Measurements from ENCODE around the gene PCNT. TPM values are rescaled to one million over a fixed set of nuclear protein-coding genes. Genes with fewer than 3 reads are reported as not detected.

PCNT gene
- total RNA-seq, 1 experiment from 2014 or later: 5.2 TPM

DNA sequence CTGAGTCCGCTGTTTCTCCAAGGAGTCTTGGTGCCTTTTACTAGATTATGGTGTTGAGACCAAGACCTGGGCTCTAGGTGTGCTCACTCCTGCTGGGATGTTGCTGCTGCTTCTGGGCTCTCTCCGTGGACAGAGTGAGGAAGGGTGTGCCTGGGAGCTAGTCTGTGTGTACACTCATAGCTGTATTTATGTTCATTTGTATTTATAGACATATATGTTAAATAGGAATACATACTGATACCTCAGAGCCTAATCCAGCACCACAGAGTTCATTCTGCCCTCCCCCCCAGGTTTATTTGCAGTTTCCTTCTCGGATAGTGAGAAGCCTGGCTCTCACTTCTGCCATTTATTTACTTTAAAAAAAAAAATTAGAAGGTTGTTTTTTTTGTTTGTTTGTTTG lies 12.6 kb downstream of the PCNT start:
- no peak for DNase-seq (ENCODE audit: low spot score)

DNA sequence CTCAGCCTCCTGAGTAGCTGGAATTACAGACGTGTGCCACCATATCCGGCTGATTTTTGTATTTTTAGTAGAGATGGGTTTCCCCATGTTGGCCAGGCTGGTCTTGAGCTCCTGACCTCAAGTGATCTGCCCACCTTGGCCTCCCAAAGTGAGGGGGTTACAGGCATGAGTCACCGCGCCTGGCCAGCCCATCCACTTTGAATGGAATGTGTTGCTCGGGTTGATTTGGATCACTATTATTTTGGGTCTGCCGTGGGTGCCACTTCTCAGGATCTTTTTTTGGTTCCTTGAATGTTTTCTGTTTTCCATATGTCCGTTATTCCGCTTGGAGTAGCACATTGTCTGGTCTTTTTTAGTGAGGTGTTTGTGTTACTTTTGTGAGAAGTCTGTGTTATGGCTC lies 17.0 kb downstream of the PCNT start:
- no peak for DNase-seq (ENCODE audit: low spot score)

DNA sequence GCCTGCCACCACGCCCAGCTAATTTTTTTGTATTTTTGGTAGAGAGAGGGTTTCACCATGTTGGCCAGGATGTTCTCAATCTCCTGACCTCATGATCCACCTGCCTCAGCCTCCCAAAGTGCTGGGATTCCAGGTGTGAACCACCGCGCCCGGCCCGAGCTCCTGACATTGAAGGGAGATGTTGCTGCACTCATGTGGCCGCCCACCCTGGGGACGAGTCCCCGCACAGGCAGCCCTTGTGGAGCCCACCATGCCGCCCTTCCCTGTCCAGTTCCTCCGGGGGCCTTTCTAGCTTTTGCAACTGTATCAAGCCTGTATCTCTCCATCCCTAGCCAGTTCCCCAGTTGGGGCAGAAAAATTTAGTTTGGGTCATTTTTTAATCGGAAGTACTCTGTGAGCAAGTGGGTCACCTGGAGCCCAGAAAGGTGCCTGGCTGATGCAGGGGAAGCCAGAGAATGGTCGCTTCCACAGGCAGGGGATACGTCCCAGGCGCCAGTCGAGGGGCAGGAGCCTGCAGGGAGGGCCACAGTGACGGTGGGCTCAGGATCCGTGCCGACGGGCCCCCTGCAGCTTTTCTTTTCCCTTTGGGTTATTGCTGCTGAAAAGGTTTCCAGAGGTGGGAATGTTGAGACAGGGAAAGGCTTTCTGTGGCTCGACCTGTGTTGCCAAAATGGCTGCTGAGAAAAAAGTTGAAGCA lies 20.4 kb downstream of the PCNT start:
- no peak for DNase-seq (ENCODE audit: low spot score)

DNA sequence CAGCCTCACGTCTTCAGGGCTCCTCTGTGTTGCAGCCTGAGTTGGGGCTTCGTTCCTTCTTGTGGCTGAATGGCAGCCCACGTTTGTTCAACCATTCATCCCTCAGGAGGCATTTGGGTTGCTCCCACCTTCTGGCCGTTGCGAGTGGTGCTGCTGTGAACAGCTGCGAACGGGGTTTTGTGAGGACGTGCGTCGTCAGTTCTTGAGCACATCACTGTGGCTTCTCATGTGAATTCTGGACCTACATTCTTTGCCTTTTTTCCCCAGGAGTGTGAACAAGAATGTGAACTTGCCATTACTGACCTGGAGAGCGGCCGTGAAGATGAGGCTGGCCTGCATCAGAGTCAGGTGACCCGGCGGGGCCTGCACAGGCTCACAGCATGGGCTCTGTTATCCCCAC lies 21.9 kb downstream of the PCNT start:
- no peak for DNase-seq (ENCODE audit: low spot score)

DNA sequence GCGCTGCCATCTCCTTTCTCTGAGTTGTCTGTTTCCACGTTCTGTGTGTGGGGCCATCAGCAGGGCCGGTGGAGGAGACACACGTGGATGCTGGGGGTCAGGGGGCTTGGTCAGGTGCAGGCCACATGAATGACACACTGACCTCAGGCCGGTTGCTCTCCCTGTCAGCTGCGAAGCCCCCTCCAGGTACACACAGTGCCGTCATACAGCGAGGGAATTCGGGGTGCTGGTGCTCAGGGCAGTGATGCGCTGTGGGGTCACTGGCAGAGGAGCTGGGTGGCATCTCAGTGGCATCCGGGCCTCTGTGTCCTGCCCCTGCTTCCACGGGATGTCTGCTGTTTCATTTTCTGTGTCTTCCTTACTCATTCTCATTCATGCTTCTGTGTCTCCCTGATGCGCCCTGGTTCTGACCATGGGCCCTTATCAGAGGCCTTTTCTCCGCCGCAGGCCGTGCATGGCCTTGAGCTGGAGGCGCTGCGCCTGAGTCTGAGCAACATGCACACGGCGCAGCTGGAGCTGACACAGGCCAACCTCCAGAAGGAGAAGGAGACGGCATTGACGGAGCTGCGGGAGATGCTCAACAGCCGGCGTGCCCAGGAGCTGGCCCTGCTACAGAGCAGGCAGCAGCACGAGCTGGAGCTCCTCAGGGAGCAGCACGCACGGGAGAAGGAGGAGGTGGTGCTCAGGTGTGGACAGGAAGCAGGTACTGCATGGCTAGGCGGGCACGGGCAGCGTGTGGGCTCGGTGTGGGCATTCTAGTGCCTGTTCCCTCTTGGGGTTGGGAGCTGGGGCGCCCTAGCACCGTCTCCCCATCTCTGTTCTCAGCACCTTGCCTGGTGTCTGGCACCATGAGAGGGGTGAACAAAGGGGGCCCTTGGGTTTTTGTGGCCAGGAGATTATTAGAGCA lies 22.6 kb downstream of the PCNT start:
- no peak for DNase-seq (ENCODE audit: low spot score)

DNA sequence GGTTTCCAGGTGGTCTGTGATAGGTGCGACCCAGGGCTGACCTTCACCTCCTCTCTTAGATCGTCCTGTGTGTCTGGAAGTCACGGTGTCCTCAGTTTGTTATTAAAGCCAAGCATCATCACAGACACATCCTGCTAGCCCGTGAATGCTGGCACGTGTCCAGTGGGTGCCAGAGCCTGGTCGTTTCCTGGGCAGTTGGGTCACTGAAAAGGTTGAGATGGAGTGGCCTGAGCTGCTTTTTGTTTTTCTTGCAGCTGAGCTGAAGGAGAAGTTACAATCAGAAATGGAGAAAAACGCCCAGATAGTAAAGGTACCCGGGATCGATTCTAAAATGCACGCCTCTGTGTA lies 23.2 kb downstream of the PCNT start:
- DNase-seq (ENCODE audit: low spot score): no peak

DNA sequence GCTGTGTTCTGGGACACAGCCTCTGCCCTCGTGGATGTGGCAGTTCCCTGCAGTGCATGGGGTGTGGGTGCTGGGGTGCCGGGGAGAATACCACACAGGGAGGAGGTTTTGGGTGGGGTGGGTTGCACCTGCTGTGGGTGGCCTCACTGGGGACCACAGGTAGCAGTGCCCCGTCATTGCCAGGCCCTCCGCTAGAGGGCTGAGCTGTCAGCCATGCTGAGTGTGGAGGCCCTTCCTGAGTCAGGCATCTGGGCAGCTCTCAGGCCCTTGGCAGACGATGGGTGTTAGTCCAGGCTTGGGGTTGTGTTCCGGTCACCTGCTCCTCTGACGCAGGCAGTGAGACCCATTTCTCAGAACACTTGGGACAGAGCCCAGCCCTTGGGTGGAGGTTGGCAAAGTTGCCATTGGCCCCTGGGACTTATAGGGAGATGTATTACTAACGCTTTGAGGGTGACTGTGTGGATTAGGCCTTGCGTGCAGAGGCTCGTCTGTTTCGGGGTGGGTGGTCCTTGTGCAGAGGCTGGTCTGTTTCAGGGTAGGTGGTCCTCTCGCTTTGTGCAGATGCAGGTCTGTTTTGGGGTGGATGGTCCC lies 23.9 kb downstream of the PCNT start:
- no peak for DNase-seq (ENCODE audit: low spot score)

DNA sequence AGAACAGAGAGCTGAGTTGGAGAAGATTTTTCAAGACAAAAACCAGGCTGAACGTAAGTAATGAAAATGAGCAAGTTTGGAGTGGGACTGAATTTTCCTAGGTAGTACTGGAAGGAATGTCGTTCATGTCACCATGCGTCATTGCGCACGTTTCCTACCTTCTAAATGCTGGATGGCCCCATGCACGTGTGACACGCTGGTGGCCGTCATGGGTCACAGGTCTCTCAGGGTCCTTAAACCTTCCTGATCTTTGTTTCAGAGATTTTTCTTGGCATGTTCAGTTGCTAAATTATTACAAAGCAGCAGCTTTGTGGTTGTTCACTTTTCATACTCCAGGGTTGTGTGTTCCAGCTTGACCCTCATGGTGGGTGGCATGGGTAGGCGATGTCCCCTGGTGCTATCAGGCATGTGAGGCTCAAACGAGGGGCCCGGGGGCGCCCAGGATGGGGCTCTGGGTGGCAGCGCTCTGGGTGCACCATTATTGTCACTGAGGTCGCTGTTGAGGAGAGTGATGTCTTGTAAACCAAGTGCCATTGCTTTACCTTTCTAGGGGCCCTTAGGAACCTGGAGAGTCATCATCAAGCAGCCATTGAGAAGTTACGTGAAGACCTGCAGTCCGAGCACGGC lies 25.3 kb downstream of the PCNT start:
- DNase-seq (ENCODE audit: low spot score): no peak

DNA sequence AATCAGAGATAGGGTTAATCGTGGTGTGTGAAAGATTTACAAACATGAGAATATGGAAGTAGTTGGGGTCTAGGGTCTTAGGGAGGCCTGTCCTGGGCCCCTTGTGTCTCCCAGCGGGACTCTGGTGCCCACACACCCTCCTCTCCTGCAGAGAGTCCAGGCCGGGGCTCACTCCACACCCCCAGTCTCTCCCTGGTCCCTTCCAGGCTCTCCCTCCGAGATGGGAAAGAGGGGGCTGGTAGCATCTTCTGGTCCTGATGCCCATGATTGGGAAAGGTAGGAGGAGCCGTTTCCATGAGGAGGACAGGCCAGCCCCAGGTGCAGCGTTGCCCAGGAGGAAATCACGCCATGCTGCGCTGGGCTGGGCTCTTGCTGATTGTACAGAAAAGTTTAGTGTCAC lies 26.6 kb downstream of the PCNT start:
- DNase-seq (ENCODE audit: low spot score): no peak

DNA sequence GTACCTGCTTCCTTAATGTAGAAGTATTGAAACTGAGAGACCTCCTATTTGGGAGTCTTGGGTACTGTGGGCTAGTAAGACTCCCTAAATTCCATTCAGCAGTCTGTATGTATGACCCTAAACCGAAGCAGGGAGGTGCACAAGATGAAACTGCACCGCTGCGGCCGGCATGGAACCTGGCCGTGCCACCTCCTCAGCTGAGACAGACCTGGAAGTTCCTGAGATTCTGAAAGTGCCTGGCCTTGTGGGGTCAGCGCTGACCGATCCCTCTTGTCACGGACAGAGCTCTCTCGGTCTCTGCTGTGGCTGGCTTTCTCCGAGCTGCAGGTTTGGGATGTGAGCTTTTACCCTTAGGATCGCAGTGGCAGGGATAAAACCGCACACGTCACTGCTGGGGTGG lies 27.0 kb downstream of the PCNT start:
- DNase-seq (ENCODE audit: low spot score): no peak

DNA sequence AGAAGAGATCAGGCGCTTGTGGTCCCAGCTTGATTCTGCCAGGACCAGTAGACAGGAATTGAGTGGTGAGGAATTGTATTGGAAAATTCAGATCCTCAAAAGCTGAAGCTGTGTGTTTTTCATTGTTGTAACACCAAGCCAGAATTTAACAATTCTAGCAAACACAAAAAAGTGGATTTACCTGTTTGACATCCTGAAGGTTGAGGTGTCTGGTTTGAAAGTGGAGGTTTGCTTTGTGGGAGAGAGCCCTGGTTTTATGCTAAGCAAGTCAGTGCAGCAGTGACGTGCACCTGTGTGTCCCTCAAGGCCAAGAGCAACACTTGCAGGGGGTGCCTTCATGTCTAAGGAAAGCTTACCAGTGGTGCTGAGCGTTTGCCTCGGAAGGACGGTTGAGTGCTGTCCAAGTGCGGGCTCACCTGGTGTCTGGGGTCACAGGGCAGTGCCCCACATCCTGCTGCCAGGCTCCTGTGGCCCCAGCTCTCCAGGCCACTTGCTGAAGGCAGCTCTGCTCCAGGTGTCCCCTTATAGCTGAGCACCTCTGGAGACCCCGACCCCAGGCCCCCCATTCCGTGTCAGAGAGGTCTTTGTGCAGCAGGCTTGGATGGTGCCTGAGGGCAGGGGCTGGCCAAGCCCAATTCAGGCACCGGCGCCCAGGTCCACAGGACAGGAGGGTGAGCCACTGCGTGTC lies 27.7 kb downstream of the PCNT start:
- no peak for DNase-seq (ENCODE audit: low spot score)

DNA sequence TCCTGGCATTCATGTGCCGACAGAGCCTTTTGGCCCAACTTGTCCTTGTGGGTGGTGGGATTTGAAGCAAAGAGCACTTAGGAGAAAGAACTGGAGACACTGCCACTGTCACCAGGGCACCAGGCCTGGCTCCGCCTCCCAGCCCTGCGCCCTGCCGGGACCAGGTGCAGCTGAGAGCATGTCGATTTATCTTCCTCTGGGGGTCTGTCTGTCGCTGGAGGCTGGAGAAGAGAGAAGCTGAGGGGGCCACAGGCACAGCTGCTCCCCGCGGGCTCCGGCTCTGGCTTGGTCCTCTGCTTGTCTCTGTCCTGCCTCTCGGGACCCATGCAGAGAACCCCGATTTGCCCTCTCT lies 28.2 kb downstream of the PCNT start:
- DNase-seq (ENCODE audit: low spot score): no peak

DNA sequence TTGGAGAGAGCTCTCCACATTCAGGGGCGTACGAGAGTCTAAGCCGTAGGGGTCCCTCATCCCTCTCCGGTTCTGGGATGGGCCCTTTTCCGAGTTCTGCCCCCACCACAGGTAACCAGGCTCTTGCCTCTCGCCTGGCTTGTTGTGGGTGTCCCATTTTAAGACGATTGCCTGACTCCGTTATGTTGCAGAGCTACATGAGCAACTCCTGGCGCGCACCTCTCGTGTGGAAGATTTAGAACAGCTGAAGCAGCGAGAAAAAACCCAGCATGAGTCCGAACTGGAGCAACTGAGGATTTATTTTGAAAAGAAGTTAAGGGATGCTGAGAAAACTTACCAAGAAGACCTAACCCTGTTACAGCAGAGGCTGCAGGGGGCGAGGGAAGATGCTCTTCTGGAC lies 29.0 kb downstream of the PCNT start:
- no peak for DNase-seq (ENCODE audit: low spot score)

DNA sequence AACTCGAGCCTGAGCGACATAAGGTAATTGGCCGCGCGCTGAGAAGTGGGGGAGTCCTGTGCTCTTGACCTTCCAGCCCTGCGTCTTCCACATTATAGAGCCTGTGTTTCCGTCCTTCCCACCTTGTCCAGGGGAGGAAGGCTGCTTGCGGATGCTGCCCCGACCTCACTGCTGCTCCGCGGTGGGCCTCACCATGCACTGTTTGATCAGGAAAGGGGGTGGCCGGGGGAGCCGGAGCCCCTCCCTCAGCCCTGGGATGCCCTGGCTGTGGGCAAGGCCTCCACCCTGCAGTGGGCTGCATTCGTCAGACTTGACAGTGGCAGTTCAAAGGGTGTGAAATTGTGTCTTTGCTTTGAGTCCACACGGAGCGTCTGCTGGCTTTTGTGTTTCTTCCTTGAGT lies 30.1 kb downstream of the PCNT start:
- DNase-seq (ENCODE audit: low spot score): no peak

DNA sequence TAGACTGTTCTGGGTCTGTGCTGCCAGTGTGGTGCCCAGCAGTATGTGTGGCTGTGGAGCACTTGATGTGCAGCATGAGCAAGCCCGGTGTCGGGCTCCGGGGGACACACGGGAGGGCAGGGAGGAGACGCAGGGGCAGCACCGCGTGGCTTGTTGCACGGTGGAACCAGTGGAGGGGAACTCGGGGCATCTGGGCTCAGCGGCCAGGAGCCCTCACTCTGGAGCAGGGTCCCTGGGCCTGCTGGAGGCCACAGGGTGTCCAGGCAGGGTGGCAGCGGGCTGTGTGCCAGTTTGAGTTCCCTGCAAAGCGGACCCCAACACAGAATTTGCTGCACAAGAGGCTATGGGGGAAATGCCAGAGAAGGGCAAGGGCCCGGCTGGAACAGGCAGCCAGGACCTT lies 30.6 kb downstream of the PCNT start:
- no peak for DNase-seq (ENCODE audit: low spot score)

DNA sequence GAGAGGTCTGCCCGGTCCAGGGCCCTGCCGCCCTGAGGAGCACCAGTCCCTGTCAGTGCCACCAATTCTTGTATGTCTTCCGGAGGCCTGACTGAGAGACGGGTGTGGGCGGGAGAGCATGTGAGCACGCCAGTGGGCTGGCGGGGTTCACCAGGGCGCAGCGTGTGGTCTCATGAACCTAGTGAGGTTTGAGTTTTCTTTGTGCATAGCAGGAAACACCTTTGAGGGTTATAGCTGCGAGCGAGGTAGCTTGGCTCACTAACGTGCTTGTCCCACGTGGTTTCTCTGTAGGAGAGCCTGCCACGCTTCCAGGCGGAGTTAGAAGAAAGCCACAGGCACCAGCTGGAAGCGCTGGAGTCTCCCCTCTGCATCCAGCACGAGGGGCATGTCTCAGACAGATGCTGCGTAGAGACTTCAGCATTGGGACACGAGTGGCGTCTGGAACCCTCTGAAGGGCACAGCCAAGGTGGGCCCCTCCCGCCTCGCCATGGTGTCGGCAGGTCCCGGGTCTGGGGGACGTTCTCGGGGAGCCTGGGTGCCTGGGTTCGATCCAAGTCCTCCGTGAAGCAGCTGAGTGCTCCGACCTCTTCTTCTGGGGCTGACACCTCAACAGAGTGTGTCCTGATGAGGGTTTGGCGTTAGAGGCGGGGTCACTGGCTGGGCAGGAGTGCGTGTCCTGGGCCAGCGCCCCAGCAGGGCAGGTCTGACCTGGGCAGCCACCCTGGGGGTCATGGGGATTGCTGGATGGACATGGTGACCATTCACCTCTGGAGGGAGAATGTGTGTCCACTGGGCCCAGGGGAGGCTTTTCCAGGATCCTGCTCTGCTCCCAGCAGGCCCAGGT lies 31.4 kb downstream of the PCNT start:
- no peak for DNase-seq (ENCODE audit: low spot score)

DNA sequence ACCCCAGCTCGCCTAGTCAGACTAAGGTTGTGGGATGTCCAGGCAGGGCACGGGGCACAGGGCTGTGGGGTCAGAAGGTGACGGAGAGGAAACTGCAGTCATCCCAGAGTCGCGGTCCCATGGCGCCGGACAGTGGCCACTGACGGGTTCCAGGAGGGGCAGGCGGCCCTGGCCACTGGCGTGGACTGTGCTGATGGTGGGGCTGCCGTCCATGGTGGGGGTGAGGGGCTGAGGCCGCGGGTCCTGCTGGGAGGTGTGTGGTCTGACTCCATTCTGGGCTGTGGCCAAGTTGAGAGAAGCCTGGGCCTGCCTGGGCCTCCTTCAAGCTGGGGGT lies 32.0 kb downstream of the PCNT start:
- no peak for DNase-seq (ENCODE audit: low spot score)

DNA sequence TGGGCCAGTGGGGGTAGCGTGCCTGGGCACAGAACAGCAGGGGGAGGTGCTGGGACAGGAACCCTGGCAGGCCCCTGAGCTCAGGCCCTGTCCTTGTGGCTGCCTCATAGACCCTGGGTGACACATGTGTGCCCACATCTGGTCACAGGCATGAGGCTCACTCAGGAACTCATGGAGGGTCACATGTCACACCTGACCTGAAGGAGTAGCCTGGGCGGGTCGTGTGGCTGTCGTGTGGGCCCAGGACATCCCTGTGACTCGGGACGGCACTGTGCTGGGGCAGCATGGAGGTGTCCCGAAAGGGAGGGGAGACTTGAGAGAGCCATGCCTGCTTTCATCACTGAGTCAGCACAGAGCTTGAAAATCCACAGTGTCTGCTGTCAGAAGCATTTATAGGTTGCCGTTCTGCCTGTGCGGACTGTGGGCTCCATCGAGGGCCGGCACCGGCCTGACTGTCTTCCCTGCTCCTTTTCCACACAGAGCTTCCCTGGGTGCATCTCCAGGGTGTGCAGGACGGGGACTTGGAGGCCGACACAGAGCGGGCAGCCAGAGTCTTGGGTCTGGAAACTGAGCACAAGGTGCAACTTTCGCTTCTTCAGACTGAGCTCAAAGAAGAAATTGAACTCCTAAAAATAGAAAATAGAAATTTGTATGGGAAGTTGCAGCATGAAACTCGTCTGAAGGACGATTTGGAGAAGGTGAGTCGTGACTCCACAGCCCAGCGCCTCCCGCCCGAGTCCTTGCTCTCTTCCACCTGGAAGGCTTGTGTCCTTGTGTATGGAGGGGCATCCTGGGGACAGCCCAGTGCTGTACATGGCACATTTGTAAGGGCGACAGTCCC lies 32.8 kb downstream of the PCNT start:
- DNase-seq (ENCODE audit: low spot score): no peak

DNA sequence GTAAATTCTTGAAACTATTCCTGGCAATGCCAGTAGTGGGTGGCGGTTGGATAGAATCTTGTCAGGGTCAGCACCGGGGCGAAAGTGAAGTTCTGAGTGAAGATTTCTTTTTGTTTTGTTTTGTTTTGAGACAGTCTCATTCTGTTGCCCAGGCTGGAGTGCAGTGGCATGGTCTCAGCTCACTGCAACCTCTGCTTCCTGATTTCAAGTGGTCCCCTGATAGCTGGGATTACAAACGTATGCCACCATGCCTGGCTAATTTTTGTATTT lies 33.3 kb downstream of the PCNT start:
- DNase-seq (ENCODE audit: low spot score): no peak

DNA sequence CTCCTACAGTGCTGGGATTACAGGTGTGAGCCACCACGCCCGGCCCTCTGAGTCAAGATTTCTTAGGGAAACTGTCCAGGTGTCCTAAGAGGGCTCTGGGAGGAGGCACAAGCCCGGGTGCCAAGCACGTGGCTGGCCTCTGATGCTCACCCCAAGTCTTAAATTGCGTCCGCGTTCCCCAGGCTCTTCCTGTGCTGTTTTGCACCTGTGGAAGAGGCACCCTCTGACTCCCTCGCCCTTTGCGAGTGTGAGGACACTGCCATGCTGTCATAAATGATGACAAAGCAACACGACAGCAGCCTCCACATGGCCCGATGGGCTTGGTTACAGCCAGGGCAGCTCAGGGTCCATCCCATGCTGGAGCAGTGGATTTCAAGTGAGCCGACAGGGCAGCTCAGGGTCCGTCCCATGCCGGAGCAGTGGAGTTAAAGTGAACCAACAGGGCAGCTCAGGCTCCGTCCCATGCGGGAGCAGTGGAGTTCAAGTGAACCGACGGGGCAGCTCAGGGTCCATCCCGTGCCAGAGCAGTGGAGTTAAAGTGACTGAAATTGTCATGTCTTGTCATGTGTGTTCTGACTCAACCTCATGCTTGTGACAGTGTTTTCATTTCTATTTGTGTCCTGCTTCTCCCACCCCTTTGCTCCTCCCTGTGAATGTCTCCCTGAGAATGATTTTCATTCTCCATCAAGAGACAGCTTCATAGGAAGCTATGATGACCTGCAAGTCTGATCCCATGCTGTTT lies 33.9 kb downstream of the PCNT start:
- DNase-seq (ENCODE audit: low spot score): no peak

Measured in H4 (cell line).